AG09309 (cell line): Measurements from ENCODE around the gene IL17B.

ENCODE experiments used
- DNase-seq: peaks from one replicate; pipeline ENCODE4 v3.0.0-alpha.2; 2010; ENCODE audit warnings: low read depth
- H3K4me3 ChIP-seq: 2 replicates; pipeline ENCODE4 v1.5.1; 2011; ENCODE audit warnings: mild to moderate bottlenecking, low read depth, low read length, moderate library complexity; ENCODE audit not compliant: control insufficient read depth
- CTCF ChIP-seq: IDR thresholded peaks from 2 replicates; pipeline ENCODE4 v1.5.1; 2011; ENCODE audit warnings: mild to moderate bottlenecking, low read depth, low read length, inconsistent platforms; ENCODE audit not compliant: insufficient read depth, control insufficient read depth; ENCODE audit errors: missing control alignments

The IL17B gene

DNA sequence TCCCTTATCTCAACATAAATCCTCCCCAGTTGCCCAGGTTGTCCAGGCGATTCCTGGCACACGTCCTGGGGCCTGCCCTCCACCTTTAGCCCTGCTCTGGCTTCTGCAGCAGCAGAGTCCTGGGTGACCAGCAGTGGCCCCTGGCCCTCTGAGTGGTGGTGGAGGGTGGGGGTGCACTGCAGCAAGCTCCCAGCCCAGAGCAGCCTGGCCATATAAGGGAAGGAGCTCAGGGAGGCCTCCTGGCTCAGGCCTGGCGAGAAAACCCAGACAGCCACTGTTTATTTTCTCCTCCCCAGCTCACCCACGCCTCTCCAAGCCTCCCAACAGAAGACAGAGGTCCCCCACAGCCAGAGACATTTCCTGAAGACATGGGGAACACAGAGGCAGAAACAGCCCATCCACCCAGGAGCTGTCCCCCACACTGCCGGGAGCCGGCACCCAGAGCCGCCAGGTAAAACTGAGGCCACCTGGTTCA, 44.7 kb upstream of the IL17B start:
- TF ChIP-seq CTCF = no peak
- DNase-seq = no peak

DNA sequence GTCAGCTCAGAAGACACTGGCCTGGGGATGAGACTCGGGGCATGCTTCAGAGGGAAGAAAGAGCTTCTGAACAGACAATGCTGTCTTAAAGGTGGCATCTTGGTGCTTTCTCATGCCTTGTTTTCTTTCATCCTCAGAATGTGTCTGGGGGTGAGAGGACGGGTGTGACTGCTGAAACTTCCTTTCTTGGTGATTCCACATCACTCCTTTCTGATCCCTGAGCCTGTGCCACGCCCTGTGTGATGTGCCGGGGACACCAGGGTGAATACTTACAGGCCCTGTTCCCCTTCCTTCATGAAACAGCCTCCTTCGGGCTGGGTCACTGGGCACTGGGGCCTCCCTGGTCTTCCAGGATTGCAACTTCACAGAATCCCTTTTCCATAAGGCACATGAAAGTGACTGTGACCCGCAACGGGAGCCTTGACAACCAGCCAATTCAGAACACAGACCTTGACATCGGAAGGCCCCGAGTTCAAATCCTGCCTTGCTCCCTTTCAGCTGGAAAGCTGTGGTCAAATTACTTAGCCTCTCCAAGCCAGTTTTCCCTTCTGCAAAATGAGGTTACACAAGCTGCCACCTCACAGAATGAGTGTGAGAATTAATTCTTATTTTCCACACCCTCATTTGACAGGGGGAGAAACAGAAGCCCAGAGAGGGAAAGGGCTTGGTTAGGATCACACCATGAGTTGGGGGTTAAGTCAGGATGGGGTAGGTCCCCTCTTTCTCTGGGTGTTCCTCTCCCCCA, 44.1 kb upstream of the IL17B start:
- H3K4me3 ChIP-seq = no peak overlapping the region
- TF ChIP-seq CTCF = no peak

More for the DNA sequence above, 44.7 kb upstream of the IL17B start:
- no peak overlapping the region for H3K4me3 ChIP-seq

DNA sequence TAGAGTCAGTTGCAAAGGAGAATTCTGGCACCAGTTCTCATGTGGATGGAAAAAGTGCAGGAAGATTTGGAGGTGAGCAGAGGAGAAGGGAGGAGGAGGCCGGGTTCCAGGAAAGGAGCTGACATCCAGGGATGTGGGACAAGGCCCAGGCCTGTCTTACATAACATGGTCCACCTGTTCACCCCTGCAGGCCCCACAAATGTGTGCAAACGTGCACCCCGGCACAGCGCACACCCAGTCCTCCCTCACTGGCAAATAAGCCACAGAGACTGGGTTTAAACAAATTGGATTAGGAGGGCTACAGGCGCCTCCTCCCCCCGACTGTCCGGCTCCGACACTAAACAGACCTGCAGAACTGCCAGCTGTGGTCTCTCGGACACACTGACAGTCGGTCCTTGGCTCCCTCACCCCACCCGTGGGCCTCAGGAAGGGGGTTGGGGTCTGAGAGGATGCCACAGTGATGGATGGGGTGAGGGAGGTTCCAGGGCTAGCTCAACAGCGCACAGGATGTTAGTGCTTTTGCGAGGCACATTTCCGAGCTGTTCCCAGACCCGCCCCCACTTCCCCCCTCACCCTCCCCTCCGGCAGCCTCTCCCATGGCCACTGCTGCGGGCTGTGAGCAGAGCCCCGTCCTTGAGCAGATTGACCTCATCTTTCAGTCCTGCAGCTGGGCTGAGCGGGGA, 43.4 kb upstream of the IL17B start:
- no peak for TF ChIP-seq CTCF
- no peak overlapping the region for H3K4me3 ChIP-seq
- no peak for DNase-seq

More for the DNA sequence above, 44.1 kb upstream of the IL17B start:
- no peak for DNase-seq

- no peak for TF ChIP-seq CTCF
- no peak for DNase-seq
- no peak overlapping the region for H3K4me3 ChIP-seq
Measured at GRCh38 chr5:149421834-149422233, 42.7 kb upstream of the IL17B start.

GRCh38 chr5:149421372-149421685, 42.2 kb upstream of the IL17B start:
- TF ChIP-seq CTCF = no peak
- DNase-seq = no peak
- H3K4me3 ChIP-seq = no peak overlapping the region

GRCh38 chr5:149420545-149421371, 41.7 kb upstream of the IL17B start:
- no peak for TF ChIP-seq CTCF
- no peak overlapping the region for H3K4me3 ChIP-seq
- no peak for DNase-seq
